ENCODE data around the gene CPA1.

- TF ChIP-seq CTCF (IDR thresholded peaks at IDR 0.05 in 4 of 5, conservative IDR thresholded peaks at IDR 0.05 in 1 of 5) (no peak), POLR2A (IDR thresholded peaks at IDR 0.05) (no peak)
Measured at GRCh38 chr7:130374507-130374906, 5.8 kb upstream of the CPA1 start.

Data from gastrocnemius medialis (tissue), 4 donors.